ENCODE measurements around the gene IQSEC1.

IQSEC1 gene

GRCh38 chr3:12982619-12983101 lies 90.6 kb downstream of the IQSEC1 start:
- TF ChIP-seq CTCF (IDR thresholded peaks at IDR 0.05): no peak

GRCh38 chr3:12981306-12982275 lies 91.6 kb downstream of the IQSEC1 start:
- no peak for TF ChIP-seq CTCF (IDR thresholded peaks at IDR 0.05)

GRCh38 chr3:12980596-12981290 lies 92.5 kb downstream of the IQSEC1 start:
- TF ChIP-seq CTCF (IDR thresholded peaks at IDR 0.05): no peak

GRCh38 chr3:12979947-12980487 lies 93.2 kb downstream of the IQSEC1 start:
- TF ChIP-seq CTCF (IDR thresholded peaks at IDR 0.05): no peak

GRCh38 chr3:12979151-12979946 lies 93.9 kb downstream of the IQSEC1 start:
- TF ChIP-seq CTCF (IDR thresholded peaks at IDR 0.05): no peak

- TF ChIP-seq CTCF (IDR thresholded peaks at IDR 0.05): no peak
Observed at GRCh38 chr3:12978682-12979081, 94.5 kb downstream of the IQSEC1 start.
